HG02852 (cell line): Measurements from ENCODE around the gene RADIL.
A peak's percentile ranks its signal among the peaks of the same experiment; 100 is the strongest.

Source experiments
- ATAC-seq: cut with Tn5 transposase; IDR thresholded peaks from one replicate; pipeline ENCODE4 v1.9.1; 2021; ENCODE audit warnings: mild to moderate bottlenecking, moderate library complexity; ENCODE audit not compliant: unreplicated experiment

The RADIL gene

GRCh38 chr7:4759211-4759610, 124.3 kb downstream of the RADIL start:
- no peak for ATAC-seq

GRCh38 chr7:4758791-4759190, 124.7 kb downstream of the RADIL start:
- no peak for ATAC-seq

DNA sequence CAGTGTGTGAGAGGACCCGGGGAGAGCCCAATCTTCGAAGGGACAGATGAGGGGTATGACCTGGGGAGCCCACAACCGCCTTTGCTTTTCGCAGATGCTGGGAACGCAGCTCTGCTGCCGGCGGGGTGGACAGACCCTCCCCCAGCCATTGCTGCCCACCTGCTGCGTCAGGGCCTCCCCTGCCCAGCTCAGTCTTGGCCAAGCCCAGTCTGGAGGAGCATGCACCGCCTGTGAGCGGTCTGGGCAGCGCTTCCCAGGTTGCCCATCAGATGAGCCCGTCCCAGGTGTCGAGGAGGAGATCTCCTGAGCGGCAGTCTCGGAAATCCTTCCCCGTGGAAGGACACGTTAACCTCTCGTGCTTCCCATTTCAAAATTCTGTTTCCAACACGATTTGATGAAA, 125.4 kb downstream of the RADIL start:
- no peak for ATAC-seq

- ATAC-seq: no peak
These were observed 128.5 kb downstream of the RADIL start for GRCh38 chr7:4755045-4755444.

DNA sequence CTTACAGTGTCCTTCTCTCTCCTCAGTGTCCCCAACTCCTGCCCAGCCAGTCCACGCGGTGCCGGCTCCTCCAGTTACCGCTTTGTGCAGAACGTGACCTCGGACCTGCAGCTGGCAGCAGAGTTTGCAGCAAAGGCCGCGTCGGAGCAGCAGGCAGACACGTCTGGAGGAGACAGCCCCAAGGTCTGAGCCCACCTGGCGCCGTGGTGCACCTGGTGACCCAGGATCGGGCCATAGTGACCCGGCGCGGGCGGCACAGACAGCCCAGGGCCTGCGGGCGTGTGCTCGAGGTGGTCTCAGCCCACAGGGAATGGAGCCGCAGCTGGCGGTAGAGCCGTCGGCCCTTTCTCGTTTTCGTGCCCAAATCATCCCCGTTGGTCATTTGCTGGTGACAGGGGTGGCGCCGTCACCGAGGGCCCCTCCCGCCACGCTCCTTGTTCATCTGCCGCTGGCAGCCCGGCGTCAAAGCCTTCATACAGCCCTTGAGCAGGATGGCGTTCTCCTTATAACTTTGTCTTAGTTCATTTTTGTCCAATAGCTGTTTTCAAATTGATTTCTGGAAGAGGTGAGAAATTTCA, 129.0 kb downstream of the RADIL start:
- ATAC-seq: no peak

GRCh38 chr7:4753598-4754432, 129.7 kb downstream of the RADIL start:
- peak; percentile 81 for ATAC-seq

DNA sequence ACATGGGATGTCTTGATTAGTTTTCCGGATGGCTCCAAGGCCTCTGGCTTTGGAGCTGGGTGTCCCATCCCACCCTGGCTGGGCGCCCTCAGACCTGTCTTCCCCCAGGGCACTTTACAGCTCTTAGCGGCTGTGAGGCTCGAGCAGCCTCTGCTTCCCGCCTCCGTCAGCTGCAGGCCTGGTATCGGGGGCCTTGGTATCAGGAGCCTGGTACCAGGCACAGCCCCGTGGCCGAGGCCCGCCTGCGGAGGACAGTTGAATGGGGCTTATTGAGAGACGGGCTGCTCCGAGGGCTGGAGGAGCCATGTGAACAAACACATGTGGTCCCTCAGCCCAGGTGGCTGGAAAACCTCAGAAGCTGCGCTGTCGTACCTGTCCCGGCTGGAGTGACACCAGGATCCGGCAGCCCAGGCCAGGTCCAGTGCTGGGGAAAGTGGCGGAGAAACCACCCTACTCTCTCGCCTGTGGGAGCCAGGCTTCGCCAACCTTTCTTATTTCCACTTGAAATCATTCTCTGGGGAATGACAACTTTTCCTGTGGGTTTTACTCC, 132.0 kb downstream of the RADIL start:
- no peak for ATAC-seq

DNA sequence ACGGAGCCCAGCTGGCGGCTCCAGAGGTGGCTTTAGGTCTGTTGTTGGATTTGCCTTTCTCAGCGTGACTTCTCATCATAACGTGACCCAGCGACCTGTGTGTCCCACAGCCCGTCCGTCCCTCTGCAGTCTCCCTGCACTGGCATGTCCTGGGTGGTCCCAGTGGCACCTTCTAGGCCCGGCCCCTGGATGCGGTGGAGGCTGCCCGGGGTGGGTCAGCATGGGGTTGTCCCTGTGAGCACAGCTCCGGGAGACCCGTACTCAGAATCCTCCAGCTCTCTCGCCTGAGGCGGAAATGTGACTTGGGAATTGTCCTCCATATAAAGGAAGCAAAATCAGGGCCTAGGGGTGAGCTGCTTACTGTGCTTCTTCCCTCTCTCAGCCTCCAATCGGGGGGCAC, 133.7 kb downstream of the RADIL start:
- ATAC-seq: no peak

DNA sequence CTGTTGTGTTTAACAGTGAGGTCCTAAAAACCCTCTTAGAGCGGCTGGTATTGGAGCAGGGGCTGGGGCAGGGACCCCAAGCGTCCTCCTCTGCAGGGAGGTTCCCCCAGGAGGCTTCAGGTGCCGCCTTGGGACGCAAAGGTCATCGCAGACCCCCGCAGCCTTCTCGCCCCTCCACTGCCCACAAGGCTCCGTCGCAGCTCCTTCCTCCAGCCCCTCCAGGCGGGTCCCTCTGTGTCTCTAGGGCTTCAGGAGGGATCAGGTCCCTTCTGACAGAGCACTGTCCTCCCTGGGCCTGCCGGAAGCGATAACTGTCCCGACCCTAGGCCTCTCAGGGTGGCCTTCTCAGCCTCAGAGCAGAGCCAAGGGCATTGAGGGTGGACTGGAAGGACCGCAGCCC, 134.2 kb downstream of the RADIL start:
- no peak for ATAC-seq
